NT2/D1 (cell line): ENCODE measurements around the gene ABLIM1.

Source experiments
- SUZ12 ChIP-seq: IDR thresholded peaks from 2 replicates; pipeline ENCODE4 v1.6.1; 2011; ENCODE audit not compliant: insufficient read length, insufficient read depth; ENCODE audit errors: extremely low read depth
- YY1 ChIP-seq: IDR thresholded peaks from 2 replicates; pipeline ENCODE4 v1.6.1; 2011; ENCODE audit not compliant: insufficient read length, insufficient read depth
- ZNF274 ChIP-seq: IDR thresholded peaks from 2 replicates; pipeline ENCODE4 v1.6.1; 2011; ENCODE audit warnings: mild to moderate bottlenecking, low read depth, low read length

- TF ChIP-seq ZNF274, result no peak
- no peak for TF ChIP-seq SUZ12
- TF ChIP-seq YY1, result no peak
Measured at GRCh38 chr10:114663626-114664025, 5.6 kb upstream of the ABLIM1 start.
